IPS DF 4.7 (cell line): ENCODE measurements around the gene SMC6.
A peak's percentile ranks its signal among the peaks of the same experiment; 100 is the strongest.

Source experiments
- DNase-seq: peaks from one replicate; pipeline ENCODE4 v3.0.0-alpha.2; 2013; ENCODE audit warnings: low spot score; ENCODE audit errors: extremely low read depth

SMC6 gene

DNA sequence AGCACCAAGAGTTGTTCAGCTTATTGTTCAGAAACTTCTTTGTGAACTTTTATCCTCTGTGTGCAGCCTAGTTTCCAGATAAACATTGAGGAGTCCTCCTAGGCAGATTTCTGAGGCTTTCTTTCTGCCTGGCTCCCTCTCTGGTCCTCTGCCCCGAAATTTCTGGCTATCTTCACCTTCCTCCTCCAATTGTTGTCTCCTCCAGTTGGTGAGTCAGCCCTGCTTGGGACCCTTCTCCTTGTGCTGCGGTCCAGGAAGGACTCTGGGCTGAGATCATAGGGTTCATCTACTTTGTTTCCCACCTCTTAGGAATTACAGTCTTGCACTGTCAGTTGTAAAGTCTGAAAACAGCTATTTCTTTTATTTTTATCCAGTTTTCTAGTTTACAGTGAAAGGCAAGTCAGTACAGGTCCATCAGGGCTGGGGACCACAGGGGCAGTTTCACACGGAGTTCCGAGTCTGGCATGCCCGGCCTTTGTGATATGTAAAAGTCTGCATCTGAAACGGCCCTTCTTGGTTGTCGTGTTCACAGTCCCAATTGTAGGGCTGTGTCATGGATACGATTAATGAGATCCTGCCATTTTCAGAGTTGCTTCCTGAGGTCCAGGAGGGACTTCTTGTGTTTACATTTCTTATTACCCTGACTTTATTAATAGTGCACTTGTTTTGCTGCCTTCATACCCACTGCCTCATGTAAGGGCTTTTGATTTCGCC, 100.8 kb downstream of the SMC6 start:
- no peak for DNase-seq

GRCh38 chr2:17649026-17649425, 104.6 kb downstream of the SMC6 start:
- DNase-seq: no peak

DNA sequence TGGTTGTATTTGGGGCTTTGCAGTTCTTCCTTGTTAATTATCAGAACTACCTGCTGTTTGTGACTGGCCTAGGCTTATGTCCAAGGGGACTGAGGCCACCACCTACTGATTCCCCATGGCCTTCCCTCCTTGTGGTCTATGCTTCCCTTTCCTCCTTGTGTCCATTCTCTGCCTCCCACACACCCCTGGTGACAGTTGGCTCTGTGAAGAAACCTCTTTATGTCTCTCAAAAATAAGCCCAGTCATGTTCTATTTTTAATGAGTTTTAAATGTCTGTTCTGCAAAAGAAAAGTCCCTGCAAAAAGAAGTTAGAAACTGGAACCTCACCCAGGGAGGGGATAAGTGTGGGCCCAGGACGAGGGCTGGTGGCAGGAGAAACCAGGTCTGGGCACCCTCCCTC, 105.0 kb downstream of the SMC6 start:
- DNase-seq: no peak

DNA sequence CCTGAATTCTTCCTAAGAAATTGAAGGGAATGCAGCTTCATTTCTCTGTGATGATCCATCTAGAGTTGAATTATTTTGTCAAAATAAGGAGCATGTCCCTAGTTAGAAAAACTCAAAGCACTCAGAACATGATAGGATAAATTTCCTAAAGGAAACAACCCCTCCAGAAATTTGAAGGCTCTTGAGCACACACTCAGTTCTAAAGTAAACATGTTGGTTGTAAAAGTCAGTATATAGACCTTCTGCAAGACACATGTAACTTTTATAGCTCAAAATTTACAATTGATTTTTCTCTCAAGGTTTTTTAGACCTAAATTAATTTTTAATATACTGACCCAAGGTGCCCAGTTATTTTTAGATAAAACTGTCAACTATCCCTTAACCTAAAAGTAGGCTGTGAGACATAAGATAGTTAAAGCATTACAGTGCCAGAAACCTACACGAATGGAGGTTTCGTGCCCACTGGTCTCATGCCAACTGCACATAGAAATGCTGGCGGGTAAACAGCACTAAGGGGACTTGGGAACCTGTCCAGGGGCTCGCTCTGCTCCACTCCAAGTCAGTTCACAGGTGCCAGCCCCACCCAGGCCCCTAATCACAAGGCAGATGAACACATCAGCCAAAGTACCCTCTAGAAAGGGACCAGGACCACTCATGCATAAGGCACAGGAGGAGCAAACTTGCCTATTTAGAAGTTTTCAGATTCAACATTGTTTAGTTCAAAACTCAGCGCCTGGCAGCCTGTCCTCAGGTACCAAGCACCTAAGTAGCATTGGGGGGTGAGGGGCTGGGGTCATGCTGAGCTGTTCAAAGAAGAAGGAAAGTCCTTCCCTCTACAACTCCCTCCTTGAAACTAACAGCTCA, 106.5 kb downstream of the SMC6 start:
- DNase-seq: no peak

- DNase-seq: peak; percentile 25
Observed at GRCh38 chr2:17646081-17646554, 107.5 kb downstream of the SMC6 start.

GRCh38 chr2:17644997-17645720, 108.5 kb downstream of the SMC6 start:
- DNase-seq: no peak

DNA sequence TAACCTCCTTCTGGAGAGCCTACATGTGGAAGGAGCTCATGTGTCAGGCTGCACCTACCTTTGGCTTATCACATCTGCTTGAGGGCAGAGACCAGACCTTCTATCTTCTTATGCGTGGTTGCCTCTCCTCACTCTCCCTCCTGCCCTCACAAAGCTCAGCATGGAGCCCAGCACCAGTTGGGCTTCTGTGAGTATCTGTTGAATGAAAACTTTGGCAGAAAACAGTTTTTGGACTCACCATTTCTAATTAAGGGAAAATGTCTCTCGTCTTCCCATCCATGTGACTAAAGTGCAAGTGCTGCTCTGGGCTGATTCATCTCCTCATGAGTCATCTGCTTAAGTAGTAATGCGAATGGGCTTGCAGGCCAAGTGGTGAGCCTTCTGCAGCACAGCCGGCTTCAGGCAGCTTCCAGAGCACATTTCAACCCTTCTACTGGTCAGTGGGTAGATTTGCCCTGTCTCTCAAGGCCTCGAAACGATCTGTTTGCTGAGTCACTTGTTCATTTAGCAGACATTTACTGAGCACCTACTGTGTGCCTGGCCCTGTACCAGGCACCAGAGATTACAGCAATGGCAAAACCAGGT, 110.5 kb downstream of the SMC6 start:
- no peak for DNase-seq

GRCh38 chr2:17640406-17640805, 113.2 kb downstream of the SMC6 start:
- DNase-seq: no peak

DNA sequence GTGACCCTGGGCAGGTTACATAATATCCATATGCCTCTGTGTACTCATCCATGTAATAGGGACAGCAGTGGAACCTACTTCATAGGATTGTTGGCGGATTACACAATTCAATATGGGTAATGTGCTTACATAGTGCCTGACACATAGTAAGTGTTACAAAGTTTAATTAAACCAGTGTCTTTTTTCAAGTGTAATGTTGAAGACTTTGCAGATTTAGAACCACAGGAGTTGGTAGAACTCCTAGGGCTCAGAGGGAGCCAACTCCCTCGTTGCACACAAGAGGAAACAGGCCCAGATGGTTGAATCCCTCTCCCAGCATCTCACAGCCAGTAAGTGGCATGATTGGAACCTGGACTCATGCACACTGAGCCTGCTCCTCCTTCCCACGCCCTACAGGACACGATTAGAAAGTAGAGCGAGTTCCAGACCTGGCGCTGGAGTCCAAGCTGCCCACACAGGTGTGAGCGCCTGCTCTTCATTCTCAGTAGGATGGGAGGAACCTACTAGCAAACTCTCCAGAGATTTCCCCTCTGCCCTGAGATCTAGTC, 115.3 kb downstream of the SMC6 start:
- no peak for DNase-seq

DNA sequence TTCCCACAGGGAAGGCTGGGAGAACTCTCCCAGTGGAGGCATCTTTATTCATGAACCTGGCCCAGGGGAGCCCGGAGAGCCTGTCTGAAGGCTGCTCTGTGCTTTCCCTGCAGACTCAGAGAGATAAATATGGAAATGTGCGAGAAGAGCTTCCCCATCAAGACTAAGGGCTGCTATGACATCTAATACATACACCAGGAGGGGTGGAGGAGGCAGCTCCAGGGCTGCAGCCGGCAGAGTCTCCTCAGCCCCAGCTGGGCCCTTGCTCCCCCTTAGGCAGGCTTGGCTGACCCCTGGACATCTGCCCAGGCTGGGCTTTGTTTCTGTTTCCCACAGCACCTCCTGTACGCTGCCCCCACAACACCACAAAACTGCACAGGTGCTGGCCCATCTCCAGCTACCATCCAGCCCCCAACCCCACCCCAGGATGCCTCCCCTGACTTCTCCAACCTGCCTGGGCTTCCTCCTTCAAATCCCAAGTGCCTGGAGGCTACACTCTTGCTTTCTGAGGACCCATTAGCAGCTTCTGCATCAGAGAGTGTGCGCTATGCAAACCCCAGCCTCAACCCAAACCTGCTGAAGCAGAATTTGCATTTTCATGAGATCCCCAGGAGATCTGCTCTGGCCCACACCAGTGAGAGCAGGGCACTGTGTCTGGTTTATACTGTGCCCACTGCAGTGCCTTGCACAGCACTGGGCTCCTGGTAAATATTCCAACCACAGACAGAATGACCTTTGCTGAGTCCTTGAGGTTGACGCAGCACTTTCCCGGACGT, 116.3 kb downstream of the SMC6 start:
- DNase-seq: no peak

DNA sequence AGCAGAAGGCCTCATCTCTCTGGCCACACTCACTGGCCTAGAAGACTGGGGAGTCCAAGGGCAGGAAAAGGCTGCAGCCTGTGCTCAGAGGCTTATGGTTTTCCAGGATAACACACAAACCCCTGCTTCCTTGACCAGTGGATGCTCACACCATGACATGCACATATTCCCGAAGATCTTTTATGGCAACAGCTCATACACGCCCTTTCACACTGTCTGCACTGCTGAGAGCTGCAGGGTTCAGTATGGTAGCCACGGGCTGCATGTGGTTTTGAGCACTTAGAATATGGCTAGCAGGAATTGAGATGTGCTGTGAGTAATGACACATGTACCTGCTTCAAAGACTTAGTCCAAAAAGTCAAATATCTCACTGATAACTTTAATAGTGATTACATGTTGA, 117.4 kb downstream of the SMC6 start:
- DNase-seq: no peak

- no peak for DNase-seq
Observed at GRCh38 chr2:17634997-17635396, 118.6 kb downstream of the SMC6 start.

GRCh38 chr2:17630089-17630488, 123.5 kb downstream of the SMC6 start:
- DNase-seq: no peak

DNA sequence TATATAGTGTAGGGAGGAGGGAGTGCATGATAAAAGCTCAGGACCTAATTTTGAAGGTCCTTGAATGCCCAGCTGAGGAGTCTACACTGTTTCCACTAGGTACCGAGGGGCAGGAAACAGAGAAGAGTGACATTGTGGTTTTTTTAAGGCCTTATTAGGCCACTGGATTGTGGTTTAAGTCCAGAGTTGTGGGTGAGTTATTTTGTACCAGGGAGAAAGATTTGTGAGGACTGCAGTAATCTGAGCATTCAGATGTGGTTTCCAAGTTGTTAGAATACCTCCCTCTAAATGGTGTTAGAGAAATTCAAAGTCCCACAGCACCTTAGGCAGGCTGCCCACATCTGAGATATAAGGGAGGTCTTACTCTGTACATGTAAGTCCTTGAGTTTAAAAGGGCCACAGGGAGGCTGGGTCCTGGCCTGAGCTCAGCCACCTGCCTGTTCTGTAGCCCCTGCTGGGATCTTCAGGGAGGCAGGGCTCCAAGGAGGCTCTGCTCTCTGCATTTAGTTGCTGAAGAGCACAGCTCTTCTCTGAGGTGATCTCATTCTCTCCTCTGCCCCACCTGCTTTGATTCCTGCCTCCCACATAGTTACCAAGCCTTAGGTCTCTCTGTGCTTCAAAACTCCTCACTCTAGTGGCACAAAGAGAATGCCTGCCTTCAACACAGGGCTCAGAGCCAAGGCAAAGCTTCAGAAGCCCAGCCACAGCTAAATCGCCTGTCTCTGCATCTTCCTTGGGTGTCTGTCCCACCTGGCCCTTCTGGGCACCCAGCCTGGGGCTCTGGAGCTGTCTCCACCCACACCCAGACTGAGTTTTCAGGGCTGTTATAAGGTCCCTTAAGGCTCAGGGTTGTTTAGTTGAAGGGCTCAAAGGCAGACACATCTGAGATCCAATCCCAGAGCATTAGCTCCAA, 125.0 kb downstream of the SMC6 start:
- DNase-seq: no peak

- DNase-seq: no peak
Observed at GRCh38 chr2:17627434-17627833, 126.2 kb downstream of the SMC6 start.

GRCh38 chr2:17626986-17627385, 126.6 kb downstream of the SMC6 start:
- no peak for DNase-seq

- DNase-seq: no peak
Observed at GRCh38 chr2:17625446-17625845, 128.2 kb downstream of the SMC6 start.

GRCh38 chr2:17621781-17622180, 131.8 kb downstream of the SMC6 start:
- no peak for DNase-seq

DNA sequence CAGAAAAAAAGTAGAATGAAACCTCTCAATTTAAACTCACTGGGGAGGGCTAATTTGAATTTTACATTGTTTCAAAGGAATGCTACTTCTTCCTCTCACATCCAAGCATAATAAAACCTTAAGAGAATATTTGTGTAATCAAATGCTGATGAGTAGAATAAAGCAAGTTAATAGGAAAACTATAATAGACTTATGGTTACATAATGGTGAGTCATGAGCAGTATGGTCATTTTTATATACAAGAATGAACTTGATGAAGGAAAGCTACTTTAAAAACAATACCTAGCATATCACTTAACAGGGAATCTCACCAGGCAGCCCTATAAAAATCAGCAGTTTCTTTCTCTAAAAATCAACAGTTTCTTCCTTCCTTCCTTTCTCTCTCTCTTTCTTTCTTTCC, 132.8 kb downstream of the SMC6 start:
- DNase-seq: no peak

DNA sequence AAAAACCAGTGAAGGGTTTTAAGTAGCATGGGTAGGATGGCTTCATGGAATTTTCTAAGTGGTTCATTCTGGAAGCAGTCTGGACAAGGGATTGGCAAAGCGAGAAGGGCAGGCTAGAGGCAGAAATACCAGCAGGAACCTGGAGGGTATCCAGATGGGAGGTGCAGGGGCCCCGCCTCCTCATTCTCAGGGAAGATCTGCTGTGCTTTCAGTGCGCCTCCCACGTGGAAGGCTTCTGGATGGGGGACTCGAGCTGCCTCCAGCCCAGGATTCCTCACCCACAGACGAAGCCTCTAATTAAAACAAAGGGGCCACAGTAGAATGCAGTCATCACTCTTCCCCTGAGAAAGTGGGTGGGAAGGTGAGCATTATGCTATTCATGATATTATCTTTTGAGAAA, 133.3 kb downstream of the SMC6 start:
- DNase-seq: no peak
